ENCODE results near the gene RPEL1. TPM values are rescaled to one million over a fixed set of nuclear protein-coding genes. Genes with fewer than 3 reads are reported as not detected.
A peak's percentile ranks its signal among the peaks of the same experiment; 100 is the strongest.
"Not testable (repeated sequence)": the region's sequence is repeated elsewhere in the genome, so short reads cannot be mapped to it uniquely, and the experiment has no call there.

The RPEL1 gene
- total RNA-seq (2021; ENCODE audit: unreplicated experiment): 0.10 TPM
- polyA plus RNA-seq (2012): 0.03 TPM in 1 of 2 replicates, not detected in the other
- Bru-seq, nascent RNA: percentile 36 among the genes with signal in this experiment
- percentile 33 among the genes with signal in this experiment for BruChase-seq, experiment 1, labeled RNA remaining after a 6-hour chase
- percentile 22 among the genes with signal in this experiment for BruChase-seq, experiment 2, labeled RNA remaining after a 2-hour chase
- long read RNA-seq, partial matches to known transcripts: 0 of 1 reads
- long read RNA-seq, other reads (novel, unspliced or antisense): 0 of 1 reads

DNA sequence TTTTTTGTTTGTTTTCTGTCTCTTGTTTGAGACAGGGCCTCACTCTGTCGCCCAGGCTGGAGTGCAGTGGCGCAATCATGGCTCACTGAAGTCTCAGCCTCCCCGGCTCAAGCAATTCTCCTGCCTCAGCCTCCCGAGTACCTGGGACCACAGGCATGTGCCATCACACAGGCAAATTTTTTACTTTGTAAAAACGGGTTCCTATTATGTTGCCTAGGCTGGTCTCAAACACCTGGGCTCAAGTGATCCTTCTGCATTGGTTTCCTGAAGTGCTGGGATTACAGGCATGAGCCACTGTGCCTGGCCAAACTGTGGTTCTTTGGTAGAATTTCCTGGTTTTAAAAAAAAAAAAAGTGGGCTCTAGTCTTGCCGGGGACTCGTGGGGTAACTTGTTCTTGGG, at the start of gene RPEL1:
Gene RPEL1 (plus strand): TSS at position 301 of the 400 bp plus-strand sequence. CDS start 110 bp downstream, outside the sequence.
- H3K9ac ChIP-seq (ENCODE audit: low read length); H3K36me3 ChIP-seq (ENCODE audit: control insufficient read depth in 1 of 2, insufficient read depth in 2 of 2, low read length in 2 of 2); H3K27ac ChIP-seq (ENCODE audit: low read depth, low read length); intact Hi-C loops (cut with micrococcal nuclease); DNase-seq (ENCODE audit: low read depth, low spot score); H4K20me1 ChIP-seq (ENCODE audit: insufficient read depth); H3K9me2 ChIP-seq (ENCODE audit: insufficient read depth); H3K27me3 ChIP-seq (ENCODE audit: insufficient read depth, low read length); H3K4me3 ChIP-seq (replicated peaks in 1 of 2; ENCODE audit: low read depth in 1 of 2, low read length in 2 of 2); BruUV-seq (replicated peaks); ATAC-seq; H3K79me2 ChIP-seq (ENCODE audit: insufficient read depth, low read length); POLR2A ChIA-PET; H3K9me3 ChIP-seq (ENCODE audit: control insufficient read depth in 1 of 2, insufficient read depth in 1 of 2, low read depth in 1 of 2, low read length in 2 of 2): not testable (repeated sequence)
- peaks cover 19 to 28% of the 10 kb centered on the region in 2 experiments for H3K4me1 ChIP-seq (ENCODE audit: control insufficient read depth in 1 of 2, insufficient read depth in 2 of 2, low read length in 2 of 2)
- RAD21 ChIA-PET (ENCODE audit: low non-redundant PET in 1 of 2, low total read pairs in 2 of 2, uncharacterized antibody in 2 of 2, unreplicated experiment in 2 of 2): interaction anchor here in 1 of 2 experiments (1.7 kb wide), 1 partner anchor 328 kb away, joined by 29 read pairs; the partner anchor contains the start of gene CNNM2
- H2AFZ ChIP-seq (ENCODE audit: low read depth, low read length, poor library complexity, severe bottlenecking): peak within 1 kb of the TSS; percentile 63
- peak within 1 kb of the TSS; percentile 19; the same call in 1 of the 2 replicates for H3K4me2 ChIP-seq (ENCODE audit: low read length)
- CTCF ChIA-PET: interaction anchor here (2.2 to 2.5 kb wide), 2 partner anchors 52 to 329 kb away, joined by 11 to 59 read pairs; partner anchors contain the start of genes CNNM2 and NT5C2

DNA sequence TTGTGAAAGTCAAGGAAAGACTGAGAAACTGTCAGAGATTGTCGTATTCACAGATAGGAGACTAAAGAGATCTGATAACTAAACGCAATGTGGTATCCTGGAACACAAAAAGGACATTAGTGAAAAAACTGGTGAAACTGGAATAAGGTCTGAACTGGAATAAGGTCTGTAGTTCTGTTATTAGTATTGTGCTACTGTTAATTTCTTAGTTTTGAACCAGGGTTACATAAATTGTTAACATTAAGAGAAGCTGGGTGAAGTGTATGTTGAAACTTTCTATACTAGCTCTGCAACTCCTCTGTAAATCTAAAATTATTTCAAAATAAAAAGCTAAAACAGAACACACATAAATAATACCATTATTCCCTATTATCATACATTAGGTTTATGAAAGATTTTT, 49.2 kb upstream of the RPEL1 start:
- no peaks in the 10 kb centered on the region for H3K9me2 ChIP-seq (ENCODE audit: insufficient read depth)
- H3K4me2 ChIP-seq (ENCODE audit: low read length): peak overlapping the region; percentile 54
- no peaks in the 10 kb centered on the region for H3K27me3 ChIP-seq (ENCODE audit: insufficient read depth, low read length)
- RAD21 ChIA-PET (ENCODE audit: low non-redundant PET in 1 of 2, low total read pairs in 2 of 2, uncharacterized antibody in 2 of 2, unreplicated experiment in 2 of 2): no interaction called here
- peaks cover 9% of the 10 kb centered on the region; the same call in 1 of the 2 replicates for H4K20me1 ChIP-seq (ENCODE audit: insufficient read depth)
- peaks cover 13% of the 10 kb centered on the region for H3K79me2 ChIP-seq (ENCODE audit: insufficient read depth, low read length)
- CTCF ChIA-PET: interaction anchor here (1.0 to 1.4 kb wide), 3 partner anchors 35 to 48 kb away, joined by 3 to 6 read pairs (median 4); no protein-coding TSS in a partner anchor
- no peak overlapping the region for H3K4me3 ChIP-seq (replicated peaks in 1 of 2; ENCODE audit: low read depth in 1 of 2, low read length in 2 of 2)
- no peak for ATAC-seq
- POLR2A ChIA-PET: interaction anchor here (1.1 to 1.3 kb wide), 2 partner anchors 34 to 43 kb away, joined by 3 to 5 read pairs; no protein-coding TSS in a partner anchor
- intact Hi-C loops (cut with micrococcal nuclease): no loop called here
- H3K36me3 ChIP-seq (ENCODE audit: control insufficient read depth in 1 of 2, insufficient read depth in 2 of 2, low read length in 2 of 2): no peaks in the 10 kb centered on the region
- no peaks in the 10 kb centered on the region for H3K9me3 ChIP-seq (ENCODE audit: control insufficient read depth in 1 of 2, insufficient read depth in 1 of 2, low read depth in 1 of 2, low read length in 2 of 2)
- H3K27ac ChIP-seq (ENCODE audit: low read depth, low read length): no peak overlapping the region
- peaks cover 27 to 48% of the 10 kb centered on the region in 2 experiments for H3K4me1 ChIP-seq (ENCODE audit: control insufficient read depth in 1 of 2, insufficient read depth in 2 of 2, low read length in 2 of 2)
- H2AFZ ChIP-seq (ENCODE audit: low read depth, low read length, poor library complexity, severe bottlenecking): peak overlapping the region; percentile 41
- DNase-seq (ENCODE audit: low read depth, low spot score): no peak
- no TSS peak for BruUV-seq (replicated peaks)
- TF ChIP-seq POLR2AphosphoS5 (IDR thresholded peaks at IDR 0.05; ENCODE audit: low read depth, low read length): no peak
- no peak for TF ChIP-seq EZH2phosphoT487 (IDR thresholded peaks at IDR 0.05; ENCODE audit: borderline replicate concordance)
- TF ChIP-seq, protein P1, sequence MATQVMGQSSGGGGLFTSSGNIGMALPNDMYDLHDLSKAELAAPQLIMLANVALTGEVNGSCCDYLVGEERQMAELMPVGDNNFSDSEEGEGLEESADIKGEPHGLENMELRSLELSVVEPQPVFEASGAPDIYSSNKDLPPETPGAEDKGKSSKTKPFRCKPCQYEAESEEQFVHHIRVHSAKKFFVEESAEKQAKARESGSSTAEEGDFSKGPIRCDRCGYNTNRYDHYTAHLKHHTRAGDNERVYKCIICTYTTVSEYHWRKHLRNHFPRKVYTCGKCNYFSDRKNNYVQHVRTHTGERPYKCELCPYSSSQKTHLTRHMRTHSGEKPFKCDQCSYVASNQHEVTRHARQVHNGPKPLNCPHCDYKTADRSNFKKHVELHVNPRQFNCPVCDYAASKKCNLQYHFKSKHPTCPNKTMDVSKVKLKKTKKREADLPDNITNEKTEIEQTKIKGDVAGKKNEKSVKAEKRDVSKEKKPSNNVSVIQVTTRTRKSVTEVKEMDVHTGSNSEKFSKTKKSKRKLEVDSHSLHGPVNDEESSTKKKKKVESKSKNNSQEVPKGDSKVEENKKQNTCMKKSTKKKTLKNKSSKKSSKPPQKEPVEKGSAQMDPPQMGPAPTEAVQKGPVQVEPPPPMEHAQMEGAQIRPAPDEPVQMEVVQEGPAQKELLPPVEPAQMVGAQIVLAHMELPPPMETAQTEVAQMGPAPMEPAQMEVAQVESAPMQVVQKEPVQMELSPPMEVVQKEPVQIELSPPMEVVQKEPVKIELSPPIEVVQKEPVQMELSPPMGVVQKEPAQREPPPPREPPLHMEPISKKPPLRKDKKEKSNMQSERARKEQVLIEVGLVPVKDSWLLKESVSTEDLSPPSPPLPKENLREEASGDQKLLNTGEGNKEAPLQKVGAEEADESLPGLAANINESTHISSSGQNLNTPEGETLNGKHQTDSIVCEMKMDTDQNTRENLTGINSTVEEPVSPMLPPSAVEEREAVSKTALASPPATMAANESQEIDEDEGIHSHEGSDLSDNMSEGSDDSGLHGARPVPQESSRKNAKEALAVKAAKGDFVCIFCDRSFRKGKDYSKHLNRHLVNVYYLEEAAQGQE (IDR thresholded peaks at IDR 0.05; ENCODE audit: low read depth): no peak
- no peak for TF ChIP-seq SRF (IDR thresholded peaks at IDR 0.05; ENCODE audit: low read depth)
- TF ChIP-seq JUND (IDR thresholded peaks at IDR 0.05): no peak
- TF ChIP-seq ZNF274 (IDR thresholded peaks at IDR 0.05; ENCODE audit: low read depth, low read length): no peak
- no peak for TF ChIP-seq EGR1 (IDR thresholded peaks at IDR 0.05; ENCODE audit: low read depth)
- TF ChIP-seq, protein P2, sequence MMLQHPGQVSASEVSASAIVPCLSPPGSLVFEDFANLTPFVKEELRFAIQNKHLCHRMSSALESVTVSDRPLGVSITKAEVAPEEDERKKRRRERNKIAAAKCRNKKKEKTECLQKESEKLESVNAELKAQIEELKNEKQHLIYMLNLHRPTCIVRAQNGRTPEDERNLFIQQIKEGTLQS (IDR thresholded peaks at IDR 0.05): no peak
- H3K9ac ChIP-seq (ENCODE audit: low read length): peak overlapping the region; percentile 9; the same call in 1 of the 2 replicates

Measured in HCT116 (cell line).